Type B pancreatic cell (in vitro differentiated cells): ENCODE results near the gene MT1E. TPM values are rescaled to one million over a fixed set of nuclear protein-coding genes. Genes with fewer than 3 reads are reported as not detected.

Experiments used
- DNase-seq: peaks from one replicate; pipeline ENCODE4 v3.0.0; 2021; ENCODE audit warnings: mixed read lengths; ENCODE audit not compliant: unreplicated experiment; ENCODE audit errors: extremely low spot score
- H3K27ac Mint-ChIP-seq: 2 replicates; pipeline ENCODE4 v1.8.0; 2021; ENCODE audit warnings: mild to moderate bottlenecking, mixed read lengths
- H3K27me3 Mint-ChIP-seq: 2 replicates; pipeline ENCODE4 v1.8.0; 2021; ENCODE audit warnings: mixed read lengths
- H3K36me3 Mint-ChIP-seq: 2 replicates; pipeline ENCODE4 v1.8.0; 2021; ENCODE audit warnings: mixed read lengths
- H3K4me1 Mint-ChIP-seq: one replicate; pipeline ENCODE4 v1.8.0; 2021; ENCODE audit warnings: mixed read lengths; ENCODE audit not compliant: unreplicated experiment
- H3K4me3 Mint-ChIP-seq: 2 replicates; pipeline ENCODE4 v1.8.0; 2021; ENCODE audit warnings: mild to moderate bottlenecking, mixed read lengths
- H3K9me3 Mint-ChIP-seq: 2 replicates; pipeline ENCODE4 v1.8.0; 2021; ENCODE audit warnings: mixed read lengths
- total RNA-seq: library from RNA; stranded (reverse); gene quantifications from 2 replicates; pipeline ENCODE4 v1.2.1, GENCODE V29; 2021; ENCODE audit warnings: low replicate concordance
- TF ChIP-seq, protein P1 (sequence below): fragments of 200-600 bp; sonication (generic); conservative IDR thresholded peaks from 2 replicates; pipeline ENCODE4 v1.5.0; 2021; ENCODE audit warnings: antibody characterized with exemption, mild to moderate bottlenecking

The MT1E gene
- total RNA-seq, 1 donor from 2014 or later, result 7.8 TPM

- TF ChIP-seq, protein P1, sequence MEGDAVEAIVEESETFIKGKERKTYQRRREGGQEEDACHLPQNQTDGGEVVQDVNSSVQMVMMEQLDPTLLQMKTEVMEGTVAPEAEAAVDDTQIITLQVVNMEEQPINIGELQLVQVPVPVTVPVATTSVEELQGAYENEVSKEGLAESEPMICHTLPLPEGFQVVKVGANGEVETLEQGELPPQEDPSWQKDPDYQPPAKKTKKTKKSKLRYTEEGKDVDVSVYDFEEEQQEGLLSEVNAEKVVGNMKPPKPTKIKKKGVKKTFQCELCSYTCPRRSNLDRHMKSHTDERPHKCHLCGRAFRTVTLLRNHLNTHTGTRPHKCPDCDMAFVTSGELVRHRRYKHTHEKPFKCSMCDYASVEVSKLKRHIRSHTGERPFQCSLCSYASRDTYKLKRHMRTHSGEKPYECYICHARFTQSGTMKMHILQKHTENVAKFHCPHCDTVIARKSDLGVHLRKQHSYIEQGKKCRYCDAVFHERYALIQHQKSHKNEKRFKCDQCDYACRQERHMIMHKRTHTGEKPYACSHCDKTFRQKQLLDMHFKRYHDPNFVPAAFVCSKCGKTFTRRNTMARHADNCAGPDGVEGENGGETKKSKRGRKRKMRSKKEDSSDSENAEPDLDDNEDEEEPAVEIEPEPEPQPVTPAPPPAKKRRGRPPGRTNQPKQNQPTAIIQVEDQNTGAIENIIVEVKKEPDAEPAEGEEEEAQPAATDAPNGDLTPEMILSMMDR, result no peak
- peaks cover 8% of the 10 kb centered on the region for H3K9me3 Mint-ChIP-seq
- no peak overlapping the region for H3K4me3 Mint-ChIP-seq
- H3K4me1 Mint-ChIP-seq, result peaks cover 5% of the 10 kb centered on the region
- H3K27me3 Mint-ChIP-seq, result peaks cover 85% of the 10 kb centered on the region
- H3K27ac Mint-ChIP-seq, result no peak overlapping the region
- peaks cover 6% of the 10 kb centered on the region for H3K36me3 Mint-ChIP-seq
- no peak for DNase-seq
Measured at GRCh38 chr16:56623637-56624036, 1.9 kb upstream of the MT1E start.

DNA sequence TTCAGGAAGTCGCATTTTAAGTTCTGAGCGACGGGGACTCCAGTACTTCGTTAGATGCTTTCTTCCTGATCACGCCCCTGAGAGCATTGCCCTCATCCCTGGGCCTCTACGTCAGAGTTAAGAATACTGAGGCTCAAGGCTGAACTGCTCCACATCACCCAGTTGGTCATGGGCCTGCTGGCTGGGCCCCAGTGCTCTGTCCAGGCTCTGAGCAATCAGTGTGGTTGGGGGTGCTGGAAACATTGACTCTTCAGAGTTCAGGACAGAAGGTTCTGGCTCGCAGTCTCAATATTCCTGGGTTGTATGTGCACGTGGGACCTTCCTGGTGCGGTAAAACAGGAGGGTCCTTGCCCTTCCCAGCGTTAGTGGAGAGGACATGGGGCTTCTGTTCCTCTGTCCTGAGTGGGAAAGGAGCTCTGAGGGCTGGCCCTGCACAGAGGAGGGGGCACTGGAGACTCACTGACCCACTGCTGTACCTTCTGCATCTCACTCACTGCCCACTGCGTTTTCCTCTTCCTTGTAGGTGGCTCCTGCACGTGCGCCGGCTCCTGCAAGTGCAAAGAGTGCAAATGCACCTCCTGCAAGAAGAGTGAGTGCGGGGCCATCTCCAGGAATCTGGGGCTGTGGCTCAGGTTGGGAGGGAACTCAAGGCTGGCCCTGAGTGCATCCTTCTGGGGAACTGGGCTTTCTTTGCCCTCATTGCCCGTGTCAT lies 518 bp downstream of the MT1E start:
- Mint-ChIP-seq H3K4me1 (peaks cover 6% of the 10 kb centered on the region), H3K4me3 (peak overlapping the region; percentile 81), H3K9me3 (peaks cover 8% of the 10 kb centered on the region), H3K36me3 (peaks cover 6% of the 10 kb centered on the region), H3K27ac (no peak overlapping the region), H3K27me3 (peaks cover 87% of the 10 kb centered on the region)
- TF ChIP-seq, protein P1, result no peak
- DNase-seq, result no peak

- Mint-ChIP-seq H3K9me3 (peaks cover 8% of the 10 kb centered on the region), H3K27ac (no peak overlapping the region), H3K27me3 (peaks cover 87% of the 10 kb centered on the region), H3K4me1 (peaks cover 6% of the 10 kb centered on the region), H3K4me3 (no peak overlapping the region), H3K36me3 (peaks cover 6% of the 10 kb centered on the region)
- DNase-seq, result no peak
- TF ChIP-seq, protein P1, result no peak
Measured at GRCh38 chr16:56626685-56627084, 1.1 kb downstream of the MT1E start.

DNA sequence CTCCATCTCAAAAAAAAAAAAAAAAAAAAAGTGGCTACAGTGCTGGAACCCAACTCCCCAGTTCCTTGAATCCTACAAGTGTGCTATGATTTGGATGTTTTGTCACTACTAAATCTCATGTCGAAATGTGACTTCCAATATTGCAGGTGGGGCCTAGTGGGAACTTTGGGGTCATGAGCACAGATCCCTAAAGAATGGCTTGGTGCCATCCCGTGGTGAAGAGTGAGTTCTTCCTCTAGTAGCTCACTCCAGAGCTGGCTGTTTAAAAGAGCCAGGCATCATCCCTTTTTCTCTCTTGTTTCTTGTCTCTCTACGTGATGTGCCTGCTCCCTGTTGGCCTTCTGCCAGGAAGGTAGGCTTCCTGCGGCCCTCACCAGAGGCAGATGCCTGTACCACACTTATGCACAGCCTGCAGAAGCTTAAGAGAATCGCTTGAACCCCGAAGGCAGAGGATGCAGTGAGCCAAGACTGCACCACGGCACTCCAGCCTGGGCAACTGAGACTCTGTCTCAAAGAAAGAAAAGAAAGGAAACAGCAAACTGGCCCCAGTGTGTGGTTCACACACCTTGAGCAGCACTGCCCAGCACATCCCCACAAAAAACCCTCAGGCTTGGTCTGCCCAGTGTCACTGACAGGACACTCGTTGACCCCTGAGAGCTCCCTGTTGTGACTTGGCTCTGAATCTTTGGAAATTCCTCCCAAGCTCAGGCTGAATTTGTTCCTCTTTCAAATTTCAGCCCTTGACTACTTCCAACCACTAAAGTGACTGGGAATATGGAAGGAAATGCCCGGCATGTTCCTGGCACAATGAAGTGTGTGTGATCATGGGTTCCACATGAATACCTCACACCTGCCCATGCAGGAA lies 3.1 kb downstream of the MT1E start:
- no peaks in the 10 kb centered on the region for H3K9me3 Mint-ChIP-seq
- peaks cover 3% of the 10 kb centered on the region for H3K36me3 Mint-ChIP-seq
- TF ChIP-seq, protein P1, result no peak
- no peak for DNase-seq
- peaks cover 86% of the 10 kb centered on the region for H3K27me3 Mint-ChIP-seq
- peak overlapping the region; percentile 32 for H3K27ac Mint-ChIP-seq
- peaks cover 10% of the 10 kb centered on the region for H3K4me1 Mint-ChIP-seq
- H3K4me3 Mint-ChIP-seq, result no peak overlapping the region

- Mint-ChIP-seq H3K27me3 (peaks cover 88% of the 10 kb centered on the region), H3K4me1 (peaks cover 10% of the 10 kb centered on the region), H3K9me3 (no peaks in the 10 kb centered on the region), H3K36me3 (no peaks in the 10 kb centered on the region), H3K27ac (no peak overlapping the region), H3K4me3 (no peak overlapping the region)
- TF ChIP-seq, protein P1, result no peak
- DNase-seq, result no peak
Measured at GRCh38 chr16:56629531-56629930, 4.0 kb downstream of the MT1E start.
